Activated CD4-positive, alpha-beta T cell treated with anti-CD3 and anti-CD28 coated beads, Interleukin-2, Interleukin-4, amounts not matched to agents 100 ng/mL and 50 ng/mL, durations not matched to agents 16 hours and 8 hours (primary cell): Measurements from ENCODE around the gene ODAD2.
A peak's percentile ranks its signal among the peaks of the same experiment; 100 is the strongest.

Source experiments
- DNase-seq: peaks from one replicate; pipeline ENCODE4 v3.0.0-alpha.2; 2020; ENCODE audit warnings: low spot score

The ODAD2 gene

DNA sequence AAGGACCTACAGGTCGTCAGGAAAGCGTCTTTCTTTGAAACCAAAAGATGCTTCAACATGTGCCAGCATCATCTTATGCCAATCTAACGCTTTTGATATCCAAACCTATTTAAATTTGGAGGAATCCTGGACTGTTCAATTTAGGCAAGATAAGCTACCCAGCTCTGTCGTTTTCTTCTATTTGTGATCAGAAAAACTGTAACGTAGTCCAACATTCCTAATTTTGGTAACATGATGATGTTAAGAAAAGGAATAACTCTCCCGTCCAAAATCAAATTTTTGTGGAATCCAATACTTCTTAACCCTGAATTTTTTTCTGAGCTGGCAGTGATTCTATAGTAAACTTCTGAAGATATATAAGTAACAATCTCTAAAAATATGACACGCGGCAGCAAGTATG, 160.0 kb downstream of the ODAD2 start:
- no peak for DNase-seq

GRCh38 chr10:27838361-27838760, 160.5 kb downstream of the ODAD2 start:
- no peak for DNase-seq

DNA sequence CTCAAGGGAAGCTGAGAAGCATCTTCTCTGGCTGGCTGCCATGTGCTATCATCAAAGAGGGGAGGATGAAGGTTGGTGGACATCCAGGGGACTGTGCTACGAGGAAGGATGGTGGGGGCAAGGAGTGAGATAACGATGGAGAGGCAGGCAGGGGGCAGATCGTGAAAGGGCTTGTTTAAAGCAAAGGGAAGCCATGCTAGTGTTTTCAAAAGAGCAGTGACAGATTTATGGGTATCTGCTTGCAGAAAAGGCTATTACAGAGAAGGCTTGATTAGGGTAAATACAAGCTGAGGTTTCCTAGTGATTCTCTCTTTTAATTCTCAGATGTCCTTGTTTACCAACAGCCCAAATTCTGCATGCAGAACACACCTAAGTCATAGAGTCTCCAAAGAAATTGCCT, 164.4 kb downstream of the ODAD2 start:
- DNase-seq, result no peak

GRCh38 chr10:27833792-27834191, 165.1 kb downstream of the ODAD2 start:
- no peak for DNase-seq

DNA sequence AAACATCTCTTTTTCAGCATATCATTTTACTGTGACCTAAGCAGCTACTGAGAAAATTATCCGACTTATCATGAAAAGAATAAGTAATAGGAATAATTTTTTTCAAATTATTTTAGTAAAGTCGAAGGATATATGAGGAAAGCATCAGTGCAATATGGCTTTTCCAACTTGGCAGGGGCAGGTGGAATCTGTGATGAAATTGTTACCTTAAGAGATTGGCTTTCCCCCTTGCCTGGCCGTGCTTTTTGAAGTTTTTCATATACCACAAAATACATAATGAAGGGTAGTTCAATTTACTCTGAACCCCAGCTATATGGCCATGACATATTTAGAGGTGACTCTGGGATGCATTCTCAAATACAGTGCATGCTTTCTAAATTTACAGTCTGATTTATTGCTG, 166.1 kb downstream of the ODAD2 start:
- no peak for DNase-seq

- no peak for DNase-seq
These were observed 172.5 kb downstream of the ODAD2 start for GRCh38 chr10:27826369-27826768.

- no peak for DNase-seq
These were observed 176.6 kb downstream of the ODAD2 start for GRCh38 chr10:27822301-27822700.

GRCh38 chr10:27820637-27821036, 178.2 kb downstream of the ODAD2 start:
- no peak for DNase-seq

GRCh38 chr10:27819781-27820531, 178.9 kb downstream of the ODAD2 start:
- no peak for DNase-seq

- DNase-seq, result no peak
These were observed 182.6 kb downstream of the ODAD2 start for GRCh38 chr10:27816320-27816719.

DNA sequence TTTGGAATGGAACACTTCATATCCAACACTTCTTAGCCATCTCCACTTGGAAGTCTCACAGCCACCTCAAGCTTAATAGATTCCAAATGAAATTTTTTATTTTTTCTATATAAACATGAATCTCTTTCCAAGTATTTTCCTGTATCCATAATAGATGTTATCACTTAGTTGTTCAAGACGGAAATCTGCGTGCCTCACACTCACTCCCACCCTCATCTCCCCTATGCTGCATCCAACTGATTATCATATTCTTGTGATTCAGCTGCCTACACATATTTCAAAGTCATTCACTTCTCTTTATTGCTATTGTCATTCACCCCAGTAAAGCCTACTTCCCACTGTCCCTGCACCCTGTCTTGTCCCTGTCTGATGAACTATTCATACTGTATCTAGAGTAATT, 183.0 kb downstream of the ODAD2 start:
- no peak for DNase-seq

GRCh38 chr10:27815261-27815660, 183.6 kb downstream of the ODAD2 start:
- DNase-seq, result no peak

- no peak for DNase-seq
These were observed 193.7 kb downstream of the ODAD2 start for GRCh38 chr10:27805180-27805579.

DNA sequence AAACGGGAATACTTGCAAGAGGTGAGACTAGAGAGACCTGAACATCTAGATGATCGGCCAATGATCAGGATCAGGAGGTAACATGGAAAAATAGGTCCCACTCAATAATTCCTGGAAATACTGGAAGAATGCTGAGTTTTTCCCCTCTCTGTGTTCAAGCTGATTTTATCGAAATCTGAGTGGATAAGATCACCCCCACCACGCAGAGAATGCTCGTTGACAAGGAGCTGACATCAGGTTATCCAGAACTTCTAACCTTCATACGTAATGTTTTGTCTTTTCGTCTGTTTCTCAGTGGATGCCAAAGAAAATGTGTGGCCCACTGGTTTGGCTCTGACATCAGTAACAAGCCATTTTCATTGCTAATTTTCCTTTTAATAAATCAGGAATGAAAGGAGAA, 194.7 kb downstream of the ODAD2 start:
- DNase-seq, result no peak

- no peak for DNase-seq
These were observed 197.6 kb downstream of the ODAD2 start for GRCh38 chr10:27801171-27801785.

GRCh38 chr10:27799046-27799445, 199.8 kb downstream of the ODAD2 start:
- no peak for DNase-seq

GRCh38 chr10:27794157-27794556, 204.7 kb downstream of the ODAD2 start:
- DNase-seq, result no peak

DNA sequence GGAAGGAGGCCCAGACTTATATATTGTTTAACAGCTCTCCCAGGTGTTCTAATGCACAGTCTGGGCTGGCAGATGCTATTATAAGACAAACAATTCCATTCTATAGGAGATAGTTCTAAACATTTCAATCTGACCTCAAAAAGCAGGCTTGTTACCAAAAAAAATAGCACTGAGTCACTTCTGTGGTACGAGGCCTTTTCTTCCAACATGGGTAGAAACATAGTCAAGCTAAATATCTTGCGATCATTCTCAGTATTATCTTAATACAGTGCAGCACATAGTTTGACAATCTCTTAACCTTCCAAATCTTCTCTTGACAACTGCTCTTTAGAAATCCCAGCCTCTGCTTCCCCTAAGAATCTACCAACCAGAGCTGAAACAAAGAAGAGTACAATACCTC, 206.7 kb downstream of the ODAD2 start:
- DNase-seq, result no peak

- no peak for DNase-seq
These were observed 214.6 kb downstream of the ODAD2 start for GRCh38 chr10:27784272-27784671.

- DNase-seq, result peak; percentile 7
These were observed 215.2 kb downstream of the ODAD2 start for GRCh38 chr10:27783660-27784059.

- DNase-seq, result no peak
These were observed 219.3 kb downstream of the ODAD2 start for GRCh38 chr10:27779462-27780015.

DNA sequence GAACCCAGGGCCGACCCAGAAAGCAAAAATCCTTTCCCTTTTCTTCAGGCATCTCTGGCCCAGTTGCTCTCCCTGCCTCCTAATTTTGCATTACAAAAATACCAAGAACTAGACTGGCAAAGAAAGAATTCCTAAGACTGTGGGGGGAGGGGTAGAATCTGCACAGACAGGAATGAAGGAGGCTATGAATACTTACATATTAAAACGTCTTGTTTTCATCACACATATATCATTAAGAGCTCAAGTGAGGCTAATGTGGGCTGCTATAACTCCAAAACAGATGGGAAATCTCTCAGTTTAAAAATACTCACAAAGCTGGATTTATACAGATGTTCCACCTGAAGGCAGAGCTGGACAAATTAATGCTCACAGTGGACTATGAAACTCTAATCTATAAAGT, 224.0 kb downstream of the ODAD2 start:
- no peak for DNase-seq

GRCh38 chr10:27771231-27771630, 227.6 kb downstream of the ODAD2 start:
- no peak for DNase-seq

- no peak for DNase-seq
These were observed 228.7 kb downstream of the ODAD2 start for GRCh38 chr10:27770181-27770580.
